Epidermal melanocyte (primary cell): ENCODE data around the gene ARHGEF3.
A peak's percentile ranks its signal among the peaks of the same experiment; 100 is the strongest.
"Not testable (repeated sequence)": the region's sequence is repeated elsewhere in the genome, so short reads cannot be mapped to it uniquely, and the experiment has no call there.

Experiments
- DNase-seq: peaks from one replicate; pipeline ENCODE4 v3.0.0; 2011; ENCODE audit warnings: low spot score; ENCODE audit not compliant: insufficient read length

The ARHGEF3 gene

GRCh38 chr3:56772952-56773938, 28.5 kb downstream of the ARHGEF3 start:
- peak; percentile 60 for DNase-seq

DNA sequence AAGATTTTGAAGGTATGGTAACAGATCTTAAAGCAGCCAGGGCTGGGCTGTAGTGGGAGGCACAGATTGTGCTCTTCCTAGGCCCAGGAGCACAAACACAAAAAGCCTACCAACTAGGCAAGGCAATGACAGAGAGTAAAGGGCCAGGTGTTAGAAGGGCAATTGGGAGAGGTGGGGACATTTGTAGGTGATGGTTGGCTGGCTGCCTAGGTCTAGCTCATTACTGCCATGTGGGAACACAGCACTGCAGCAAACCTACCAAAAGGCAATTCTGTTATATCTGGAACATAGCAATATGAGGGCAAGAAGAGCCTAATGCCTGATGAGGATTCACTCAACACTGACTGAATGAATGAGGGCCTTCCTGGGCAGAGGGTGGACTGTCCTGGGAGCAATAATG, 30.4 kb downstream of the ARHGEF3 start:
- no peak for DNase-seq

DNA sequence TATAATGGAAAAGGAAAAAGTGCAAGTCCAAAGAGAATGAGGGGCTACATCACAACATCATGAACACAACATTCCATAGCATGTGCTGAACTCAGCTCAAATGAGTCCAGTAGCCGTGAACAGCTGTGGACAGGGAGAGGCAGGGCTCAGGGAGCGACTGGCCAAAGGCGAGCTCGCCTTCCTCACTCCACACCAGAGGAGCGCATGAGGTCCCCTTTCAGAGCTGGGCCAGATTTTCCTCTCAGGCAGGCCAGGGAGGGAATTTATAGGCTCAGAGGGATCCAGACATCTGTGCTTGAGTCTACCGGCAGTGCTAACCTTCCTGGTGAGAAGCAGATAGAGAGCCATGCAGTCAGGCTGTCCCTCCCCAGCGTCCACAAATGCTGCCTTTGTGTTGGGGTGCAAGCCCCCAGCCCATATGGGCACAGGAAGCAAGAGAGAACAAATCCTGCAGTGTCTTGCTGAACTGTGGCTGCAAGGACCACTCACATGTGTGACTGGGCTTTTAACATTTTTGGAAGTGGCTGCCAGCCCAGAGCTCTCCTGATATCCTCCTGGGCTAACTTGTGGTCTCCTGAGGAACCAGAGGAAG, 32.5 kb downstream of the ARHGEF3 start:
- no peak for DNase-seq

GRCh38 chr3:56764904-56765547, 36.7 kb downstream of the ARHGEF3 start:
- no peak for DNase-seq

- no peak for DNase-seq
Observed at GRCh38 chr3:56764184-56764583, 37.6 kb downstream of the ARHGEF3 start.

DNA sequence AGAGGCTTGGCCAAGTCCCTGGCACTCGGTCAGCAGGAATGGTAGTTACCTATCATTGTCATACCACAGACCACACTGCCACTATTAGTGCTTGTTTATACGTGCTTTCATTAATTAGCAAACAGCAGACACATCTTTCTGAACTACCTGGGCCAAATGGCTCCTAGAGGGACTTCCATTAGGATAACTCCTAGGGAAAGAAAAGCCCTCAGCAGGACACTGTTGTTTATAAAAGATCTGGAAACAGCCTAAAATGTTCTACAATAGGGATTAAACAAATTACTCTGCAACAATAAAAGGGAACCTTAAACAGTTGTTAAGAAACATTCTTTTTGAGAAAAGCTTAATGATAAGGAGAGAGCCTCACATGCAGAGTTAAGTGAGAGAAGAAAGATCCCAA, 38.5 kb downstream of the ARHGEF3 start:
- no peak for DNase-seq

DNA sequence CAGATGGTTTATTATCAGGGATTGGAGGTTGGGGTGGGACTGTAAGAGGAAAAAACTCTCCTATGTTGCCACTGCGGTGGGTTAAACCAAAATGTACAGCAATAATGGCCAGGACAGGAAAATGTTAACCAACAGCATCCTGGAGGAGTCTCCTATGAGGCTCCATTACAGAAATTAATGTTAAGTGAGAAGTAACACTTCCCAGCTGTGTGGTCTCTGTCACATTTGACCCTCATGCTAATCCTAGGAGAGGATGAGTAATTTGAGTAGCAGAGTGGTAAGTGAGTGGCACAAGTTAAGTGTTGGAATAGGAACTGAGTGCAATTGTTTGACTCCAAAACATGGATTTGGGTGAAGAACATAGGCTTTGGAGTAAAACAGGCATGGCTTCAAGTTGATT, 39.0 kb downstream of the ARHGEF3 start:
- no peak for DNase-seq

GRCh38 chr3:56761887-56762651, 39.7 kb downstream of the ARHGEF3 start:
- DNase-seq, result no peak

GRCh38 chr3:56761023-56761422, 40.7 kb downstream of the ARHGEF3 start:
- no peak for DNase-seq

GRCh38 chr3:56759532-56759931, 42.2 kb downstream of the ARHGEF3 start:
- no peak for DNase-seq

- peak; percentile 57 for DNase-seq
Observed at GRCh38 chr3:56758539-56758981, 43.2 kb downstream of the ARHGEF3 start.

DNA sequence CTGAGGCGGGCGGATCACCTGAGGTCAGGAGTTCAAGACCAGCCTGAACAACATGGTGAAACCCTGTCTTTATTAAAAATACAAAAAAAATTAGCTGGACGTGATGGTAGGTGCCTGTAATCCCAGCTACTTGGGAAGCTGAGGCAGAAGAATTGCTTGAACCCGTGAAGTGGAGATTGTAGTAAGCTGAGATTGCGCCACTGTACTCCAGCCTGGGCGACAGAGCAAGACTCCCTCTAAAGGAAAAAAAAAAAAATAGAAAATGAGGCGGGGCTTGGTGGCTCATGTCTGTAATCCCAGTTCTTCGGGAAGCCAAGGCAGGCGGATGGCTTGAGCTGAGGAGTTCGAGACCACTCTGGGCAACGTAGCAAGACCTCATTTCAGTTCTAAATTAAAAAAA, 43.7 kb downstream of the ARHGEF3 start:
- DNase-seq, result not testable (repeated sequence)

DNA sequence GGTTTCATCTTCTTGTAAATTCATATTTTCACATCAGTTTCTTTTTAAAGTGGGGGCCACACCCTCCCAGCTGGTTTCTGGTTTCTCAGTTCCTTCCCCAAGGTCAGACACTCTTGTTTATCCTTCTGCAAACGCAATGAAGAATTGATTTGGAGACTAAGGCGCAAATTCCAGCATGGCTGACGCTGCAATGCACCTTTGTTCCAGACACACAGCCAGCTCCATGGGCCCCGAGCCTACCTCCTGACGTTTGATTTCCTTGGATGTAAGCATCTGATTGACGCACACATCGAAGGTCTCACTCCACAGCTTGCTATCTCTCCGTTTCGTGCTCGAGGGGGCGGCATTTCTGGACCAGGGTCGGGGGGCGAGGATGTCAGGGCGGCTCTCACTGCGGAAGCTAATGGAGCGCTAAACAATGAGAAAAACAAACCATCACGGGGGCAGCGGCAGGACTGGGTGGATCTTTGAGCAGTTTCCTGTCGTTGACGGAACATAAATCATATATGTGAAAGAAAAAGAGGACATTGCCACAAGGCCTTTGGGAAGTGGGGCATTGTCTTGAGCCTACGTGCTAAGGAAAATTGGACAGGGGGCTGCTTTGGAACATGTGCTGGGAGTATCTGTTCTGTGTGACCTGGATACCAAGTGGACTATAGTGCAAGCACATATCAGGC, 46.9 kb downstream of the ARHGEF3 start:
- no peak for DNase-seq

GRCh38 chr3:56753206-56753820, 48.4 kb downstream of the ARHGEF3 start:
- no peak for DNase-seq

GRCh38 chr3:56751056-56751707, 50.6 kb downstream of the ARHGEF3 start:
- no peak for DNase-seq

DNA sequence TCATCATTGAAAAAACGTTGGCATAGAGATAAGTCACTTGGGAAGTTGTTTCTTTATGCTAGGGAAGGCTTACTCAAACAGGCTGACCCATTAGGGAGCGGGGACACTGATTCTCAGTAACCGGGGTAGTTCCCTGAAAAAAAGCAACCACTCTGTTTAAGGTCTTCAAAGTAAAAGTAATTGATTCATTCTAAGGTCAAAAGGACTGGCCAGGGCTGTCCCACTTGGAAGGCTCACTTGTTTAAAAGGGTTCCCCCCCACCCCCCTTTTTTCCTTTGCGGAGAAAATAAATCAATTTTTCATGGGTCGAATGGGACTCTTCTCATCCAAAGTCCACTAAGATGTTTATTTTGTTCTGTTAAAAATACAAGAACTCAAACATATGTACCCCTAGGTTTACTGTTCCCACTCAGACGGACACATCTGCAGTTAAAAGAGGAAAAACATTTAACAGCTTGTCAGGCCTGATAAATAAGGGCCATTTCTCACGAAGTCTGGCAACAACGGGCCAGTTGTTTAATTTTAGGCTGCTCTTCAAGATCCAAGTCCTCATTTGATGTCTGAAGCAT, 53.0 kb downstream of the ARHGEF3 start:
- no peak for DNase-seq

DNA sequence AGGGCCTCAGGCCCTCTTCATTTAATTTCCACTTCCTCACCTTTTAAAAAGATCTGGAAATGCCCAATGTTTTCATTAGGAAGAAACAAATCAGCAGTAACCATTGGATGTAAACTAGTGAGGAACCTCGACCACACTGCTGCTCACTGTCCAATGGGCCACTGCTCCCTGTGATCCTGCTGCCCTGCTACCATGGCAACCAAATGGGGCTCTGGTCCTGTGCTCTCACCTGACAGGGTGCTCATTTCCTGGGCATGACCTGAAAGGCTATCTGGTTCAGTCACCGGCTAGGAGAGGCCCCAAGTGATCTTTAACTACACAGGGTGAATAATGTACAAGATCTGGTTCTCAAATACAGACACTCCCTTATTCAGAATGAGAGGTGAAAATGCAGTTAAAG, 54.6 kb downstream of the ARHGEF3 start:
- DNase-seq, result no peak

- DNase-seq, result no peak
Observed at GRCh38 chr3:56744016-56744415, 57.7 kb downstream of the ARHGEF3 start.

DNA sequence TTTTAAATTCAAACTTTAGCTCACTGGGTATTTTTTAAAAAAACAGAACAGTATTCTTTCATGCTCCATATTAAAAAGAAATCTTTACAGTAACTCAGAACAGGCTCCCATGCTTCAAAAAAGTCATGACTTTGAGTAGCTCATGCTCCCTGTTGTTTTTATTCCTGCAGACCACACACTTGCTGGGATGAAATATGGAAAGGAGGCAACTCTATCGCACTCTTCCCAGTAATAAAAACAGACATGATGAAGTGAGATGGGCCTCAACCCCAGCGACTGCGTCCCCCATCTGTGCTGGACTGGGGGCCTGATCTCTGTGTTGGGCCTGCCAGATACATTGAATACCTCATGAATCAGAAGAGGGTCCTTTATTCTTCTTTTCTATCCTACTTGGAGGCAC, 58.9 kb downstream of the ARHGEF3 start:
- DNase-seq, result no peak

GRCh38 chr3:56739036-56739435, 62.7 kb downstream of the ARHGEF3 start:
- no peak for DNase-seq
